B cell (primary cell): ENCODE results near the gene NCOA7. TPM values are rescaled to one million over a fixed set of nuclear protein-coding genes. Genes with fewer than 3 reads are reported as not detected.
"Not testable (repeated sequence)": the region's sequence is repeated elsewhere in the genome, so short reads cannot be mapped to it uniquely, and the experiment has no call there.

Experiments used
- ATAC-seq: fragments of 200-7000 bp; cut with Tn5 transposase; one replicate; pipeline ENCODE4 v1.10.0; 2021; ENCODE audit warnings: low read depth, mild to moderate bottlenecking, moderate number of reproducible peaks, moderate library complexity
- CTCF ChIA-PET: fragments of 350-600 bp; sonication (Branson Sonifier 250); formaldehyde crosslinking; loops from one replicate; lab custom pipeline; 2021; ENCODE audit warnings: antibody characterized with exemption, inconsistent platforms; lab: Charles Lee
- POLR2A ChIA-PET: fragments of 350-600 bp; sonication (Branson Sonifier 250); formaldehyde crosslinking; loops from one replicate; lab custom pipeline; 2021; ENCODE audit warnings: antibody characterized with exemption; lab: Charles Lee
- DNase-seq: peaks from one replicate; pipeline ENCODE4 v3.0.0; 2013
- H2AFZ ChIP-seq: 2 replicates; pipeline ENCODE4 v1.6.1; 2012; ENCODE audit warnings: mild to moderate bottlenecking, low read depth, low read length; ENCODE audit not compliant: insufficient read depth, poor library complexity, severe bottlenecking
- H3K27ac ChIP-seq, 2 donors: 1 replicate in 1 of 2; 2 replicates in 1 of 2; pipeline ENCODE4 v1.5.1; 2012 to 2013; ENCODE audit warnings: low read length in 2 of 2, mild to moderate bottlenecking in 2 of 2, moderate library complexity in 1 of 2
- H3K27me3 ChIP-seq, 4 experiments: fragments of 200-600 bp in 1 of 4; sonication (generic) in 1 of 4; replicated peaks in 1 of 4; 1 replicate in 2 of 4; 2 replicates in 2 of 4; pipeline versions ENCODE4 v1.6.1 to v1.7.0; 2013 to 2016; ENCODE audit warnings: low read length in 3 of 4, mild to moderate bottlenecking in 2 of 4, mixed read lengths in 1 of 4, moderate library complexity in 1 of 4; ENCODE audit not compliant: insufficient read depth in 4 of 4, control insufficient read depth in 3 of 4; ENCODE audit errors: control extremely low read depth in 1 of 4
- H3K36me3 ChIP-seq, 2 experiments: replicated peaks in 1 of 2; 1 replicate in 1 of 2; 2 replicates in 1 of 2; pipeline versions ENCODE4 v1.6.1 to v1.7.1; 2013; ENCODE audit warnings: low read length in 1 of 2; ENCODE audit not compliant: insufficient read depth in 2 of 2, control insufficient read depth in 1 of 2; ENCODE audit errors: control extremely low read depth in 1 of 2, extremely low read depth in 1 of 2
- H3K4me1 ChIP-seq, 2 donors: fragments of 200-600 bp in 1 of 2; sonication (generic) in 1 of 2; 1 replicate in 1 of 2; 2 replicates in 1 of 2; pipeline versions ENCODE4 v1.5.1 to v1.6.1; 2013 to 2017; ENCODE audit warnings: low read length in 2 of 2; ENCODE audit not compliant: control insufficient read depth in 2 of 2, insufficient read depth in 2 of 2
- H3K4me2 ChIP-seq: replicated peaks from 2 replicates; pipeline ENCODE3; 2012; ENCODE audit warnings: mild to moderate bottlenecking, low read depth, low read length; ENCODE audit not compliant: poor library complexity, severe bottlenecking
- H3K4me3 ChIP-seq, 5 experiments: fragments of 200-600 bp in 1 of 5; sonication (generic) in 1 of 5; 1 replicate in 3 of 5; 2 replicates in 2 of 5; pipeline versions ENCODE4 v1.5.1 to v1.7.0; 2011 to 2016; ENCODE audit warnings: low read length in 4 of 5, mild to moderate bottlenecking in 4 of 5, low read depth in 2 of 5, control low read depth in 1 of 5, moderate library complexity in 1 of 5; ENCODE audit not compliant: insufficient read depth in 1 of 5; ENCODE audit errors: control extremely low read depth in 1 of 5, extremely low read depth in 1 of 5
- H3K79me2 ChIP-seq: fragments of 200-600 bp; sonication (generic); one replicate; pipeline ENCODE4 v1.6.0; 2016; ENCODE audit warnings: low read length; ENCODE audit not compliant: control insufficient read depth, insufficient read depth
- H3K9ac ChIP-seq: fragments of 200-600 bp; sonication (generic); 2 replicates; pipeline ENCODE4 v1.6.1; 2017; ENCODE audit warnings: mild to moderate bottlenecking, low read length, moderate library complexity
- H3K9me3 ChIP-seq, 3 donors: one replicate each; pipeline versions ENCODE4 v1.6.1 to v1.7.1; 2013; ENCODE audit warnings: low read length in 2 of 3; ENCODE audit not compliant: control insufficient read depth in 2 of 3, insufficient read depth in 1 of 3; ENCODE audit errors: control extremely low read depth in 1 of 3
- H4K20me1 ChIP-seq: 2 replicates; pipeline ENCODE4 v1.6.0; 2012; ENCODE audit warnings: mild to moderate bottlenecking, low read length; ENCODE audit not compliant: insufficient read depth, control insufficient read depth, poor library complexity, severe bottlenecking
- H3K27ac Mint-ChIP-seq: one replicate; pipeline ENCODE4 v1.8.0; 2021; ENCODE audit warnings: mixed read lengths
- H3K27me3 Mint-ChIP-seq: one replicate; pipeline ENCODE4 v1.8.0; 2021; ENCODE audit warnings: mixed read lengths
- H3K4me1 Mint-ChIP-seq: one replicate; pipeline ENCODE4 v1.8.0; 2021; ENCODE audit warnings: mixed read lengths
- H3K4me3 Mint-ChIP-seq: one replicate; pipeline ENCODE4 v1.8.0; 2021; ENCODE audit warnings: mixed read lengths
- H3K9me3 Mint-ChIP-seq: one replicate; pipeline ENCODE4 v1.8.0; 2022; ENCODE audit warnings: mixed read lengths; ENCODE audit not compliant: insufficient read depth
- EZH2 ChIP-seq: IDR thresholded peaks from 2 replicates; pipeline ENCODE4 v1.6.1; 2012; ENCODE audit warnings: borderline replicate concordance, low read depth, mild to moderate bottlenecking, moderate library complexity, low read length; ENCODE audit not compliant: insufficient read depth, poor library complexity, severe bottlenecking
- WGBS: methylation state at CpG from one replicate; pipeline ENCODE4 v1.1.5; 2013; ENCODE audit warnings: missing lambda C conversion rate; ENCODE audit not compliant: insufficient coverage; 5-methylcytosine and 5-hydroxymethylcytosine counted together
- intact Hi-C: fragments of 100-400 bp; cut with micrococcal nuclease; formaldehyde crosslinking; loops from one replicate; pipeline ENCODE4 v1.10.0; 2022
- polyA plus RNA-seq: library from polyadenylated mRNA; depleted of rRNA; stranded (reverse); fragments of >200 nt; gene quantifications from 2 replicates; pipeline ENCODE4 v1.2.3, GENCODE V29; 2012
- total RNA-seq, 2 donors: library from RNA; stranded (reverse); fragments of 120-200 nt in 1 of 2; gene quantifications; 1 replicate in 1 of 2; 2 replicates in 1 of 2; pipeline versions ENCODE4 v1.2.3 to v1.2.4, GENCODE V29; 2013 to 2022
- TF ChIP-seq, protein P1 (sequence below): fragments of 200-600 bp; IDR thresholded peaks from one replicate; pipeline ENCODE4 v1.8.0; 2022; ENCODE audit warnings: antibody characterized with exemption, mild to moderate bottlenecking

NCOA7 gene
- total and polyA plus RNA-seq, 2 donors (not counting 1 experiment from before 2014, with no cell fraction given): 10.9 to 27.4 TPM

DNA sequence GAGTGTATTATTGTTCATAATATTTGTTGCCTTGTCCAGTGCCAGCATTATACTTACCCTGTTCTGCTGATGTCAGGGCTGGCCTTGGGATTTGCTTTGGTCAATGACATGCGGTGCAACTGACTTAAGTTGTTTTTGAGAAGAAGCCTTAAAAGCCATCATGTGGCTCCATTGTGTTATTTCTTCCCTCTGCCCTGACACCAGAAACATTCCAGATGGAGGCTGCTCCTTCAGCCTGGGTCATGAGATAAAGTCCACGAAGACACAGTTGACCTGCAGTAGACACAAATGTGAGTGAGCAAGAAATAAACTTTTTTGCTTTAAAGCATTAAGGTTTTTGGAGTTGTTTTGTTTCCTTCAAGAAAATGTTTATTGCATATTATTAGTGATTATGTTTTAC is 158.3 kb downstream of the NCOA7 start:
- Histone ChIP-seq H3K79me2 (no peaks in the 10 kb centered on the region), H3K4me3 (no peak overlapping the region), H3K27ac (no peak overlapping the region), H3K4me1 (no peaks in the 10 kb centered on the region), H3K9me3 (no peaks in the 10 kb centered on the region), H4K20me1 (no peaks in the 10 kb centered on the region), H3K36me3 (no peaks in the 10 kb centered on the region), H3K4me2 (no peak overlapping the region), H3K9ac (no peak overlapping the region), H2AFZ (no peak overlapping the region), H3K27me3 (peaks cover 0 to 3% (median 0%) of the 10 kb centered on the region in 4 experiments)
- Mint-ChIP-seq H3K27ac (no peak overlapping the region), H3K9me3 (no peaks in the 10 kb centered on the region), H3K27me3 (peaks cover 8% of the 10 kb centered on the region), H3K4me1 (no peaks in the 10 kb centered on the region), H3K4me3 (no peak overlapping the region)
- POLR2A ChIA-PET: no interaction called here
- no peak for TF ChIP-seq EZH2
- TF ChIP-seq, protein P1, sequence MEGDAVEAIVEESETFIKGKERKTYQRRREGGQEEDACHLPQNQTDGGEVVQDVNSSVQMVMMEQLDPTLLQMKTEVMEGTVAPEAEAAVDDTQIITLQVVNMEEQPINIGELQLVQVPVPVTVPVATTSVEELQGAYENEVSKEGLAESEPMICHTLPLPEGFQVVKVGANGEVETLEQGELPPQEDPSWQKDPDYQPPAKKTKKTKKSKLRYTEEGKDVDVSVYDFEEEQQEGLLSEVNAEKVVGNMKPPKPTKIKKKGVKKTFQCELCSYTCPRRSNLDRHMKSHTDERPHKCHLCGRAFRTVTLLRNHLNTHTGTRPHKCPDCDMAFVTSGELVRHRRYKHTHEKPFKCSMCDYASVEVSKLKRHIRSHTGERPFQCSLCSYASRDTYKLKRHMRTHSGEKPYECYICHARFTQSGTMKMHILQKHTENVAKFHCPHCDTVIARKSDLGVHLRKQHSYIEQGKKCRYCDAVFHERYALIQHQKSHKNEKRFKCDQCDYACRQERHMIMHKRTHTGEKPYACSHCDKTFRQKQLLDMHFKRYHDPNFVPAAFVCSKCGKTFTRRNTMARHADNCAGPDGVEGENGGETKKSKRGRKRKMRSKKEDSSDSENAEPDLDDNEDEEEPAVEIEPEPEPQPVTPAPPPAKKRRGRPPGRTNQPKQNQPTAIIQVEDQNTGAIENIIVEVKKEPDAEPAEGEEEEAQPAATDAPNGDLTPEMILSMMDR: no peak
- ATAC-seq (no peak), DNase-seq (no peak)
- CTCF ChIA-PET: no interaction called here
- intact Hi-C loops: no loop called here
- 100% methylated on average over 1 of the region's 2 CpGs for WGBS

DNA sequence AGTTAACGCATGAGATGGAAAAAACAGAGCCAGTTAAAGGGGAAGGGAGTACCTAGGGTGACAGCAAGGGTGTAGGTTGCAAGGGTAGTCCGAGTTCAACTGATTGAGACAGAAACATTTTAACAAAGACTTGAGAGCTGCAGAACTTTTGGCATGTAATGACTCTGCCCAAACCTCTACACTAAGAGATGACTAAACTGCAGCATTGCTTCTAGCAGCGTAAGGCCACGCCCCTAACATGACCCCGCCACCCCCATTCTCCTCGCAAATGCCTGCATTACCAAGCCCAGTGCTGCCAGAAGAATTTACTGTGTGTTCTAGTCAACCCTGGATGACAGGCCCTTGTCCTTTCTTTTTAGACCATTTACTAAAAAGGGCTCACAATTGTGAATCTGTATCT is 159.5 kb downstream of the NCOA7 start:
- no peak overlapping the region for H3K27ac ChIP-seq
- H3K4me3 ChIP-seq: no peak overlapping the region
- WGBS: 100% methylated on average over 4 of the region's 6 CpGs
- no peak overlapping the region for H3K9ac ChIP-seq
- H4K20me1 ChIP-seq: no peaks in the 10 kb centered on the region
- intact Hi-C loops: no loop called here
- H3K27me3 ChIP-seq: no peaks in the 10 kb centered on the region
- ATAC-seq (no peak), DNase-seq (no peak)
- POLR2A ChIA-PET: no interaction called here
- TF ChIP-seq, protein P1: no peak
- no peak for TF ChIP-seq EZH2
- Mint-ChIP-seq H3K4me3 (no peak overlapping the region), H3K27ac (no peak overlapping the region), H3K4me1 (peaks cover 1% of the 10 kb centered on the region), H3K9me3 (no peaks in the 10 kb centered on the region), H3K27me3 (peaks cover 8% of the 10 kb centered on the region)
- H3K4me1 ChIP-seq: no peaks in the 10 kb centered on the region
- H3K36me3 ChIP-seq: no peaks in the 10 kb centered on the region
- CTCF ChIA-PET: interaction anchor here (1.4 kb wide), 1 partner anchor 93 kb away, joined by 4 read pairs; no protein-coding TSS in a partner anchor
- H3K9me3 ChIP-seq: no peaks in the 10 kb centered on the region
- no peak overlapping the region for H2AFZ ChIP-seq
- no peak overlapping the region for H3K4me2 ChIP-seq
- peaks cover 2% of the 10 kb centered on the region for H3K79me2 ChIP-seq

DNA sequence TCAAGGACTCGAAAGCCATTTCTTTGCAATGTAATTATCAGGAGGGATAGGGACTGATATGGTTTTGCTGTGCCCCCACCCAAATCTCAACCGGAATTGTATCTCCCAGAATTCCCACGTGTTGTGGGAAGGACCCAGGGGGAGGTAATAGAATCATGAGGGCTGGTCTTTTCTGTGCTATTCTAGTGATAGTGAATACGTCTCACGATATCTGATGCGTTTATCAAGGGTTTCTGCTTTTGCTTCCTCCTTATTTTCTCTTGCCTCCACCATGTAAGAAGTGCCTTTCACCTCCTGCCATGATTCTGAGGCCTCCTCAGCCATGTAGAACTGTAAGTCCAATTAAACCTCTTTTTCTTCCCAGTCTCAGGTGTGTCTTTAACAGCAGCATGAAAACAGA is 160.0 kb downstream of the NCOA7 start:
- POLR2A ChIA-PET, H3K9me3 Mint-ChIP-seq, H3K9ac ChIP-seq, H3K4me1 Mint-ChIP-seq, H3K79me2 ChIP-seq, H2AFZ ChIP-seq, H3K27me3 Mint-ChIP-seq, H3K4me3 ChIP-seq, intact Hi-C loops, H3K27me3 ChIP-seq, ATAC-seq, DNase-seq, H3K4me1 ChIP-seq, H4K20me1 ChIP-seq, H3K27ac ChIP-seq, H3K36me3 ChIP-seq, H3K4me2 ChIP-seq, H3K4me3 Mint-ChIP-seq, H3K27ac Mint-ChIP-seq, H3K9me3 ChIP-seq: not testable (repeated sequence)
- CTCF ChIA-PET: interaction anchor here (0.8 to 1.6 kb wide), 3 partner anchors 11 to 94 kb away, joined by 3 to 6 read pairs (median 4); no protein-coding TSS in a partner anchor
- no CpG with 5 or more reads among the region's 6 CpGs for WGBS
